ENCODE results near the gene GPANK1. TPM values are rescaled to one million over a fixed set of nuclear protein-coding genes. Genes with fewer than 3 reads are reported as not detected.

The GPANK1 gene
- total RNA-seq, 1 donor from 2014 or later: 20.2 TPM

DNA sequence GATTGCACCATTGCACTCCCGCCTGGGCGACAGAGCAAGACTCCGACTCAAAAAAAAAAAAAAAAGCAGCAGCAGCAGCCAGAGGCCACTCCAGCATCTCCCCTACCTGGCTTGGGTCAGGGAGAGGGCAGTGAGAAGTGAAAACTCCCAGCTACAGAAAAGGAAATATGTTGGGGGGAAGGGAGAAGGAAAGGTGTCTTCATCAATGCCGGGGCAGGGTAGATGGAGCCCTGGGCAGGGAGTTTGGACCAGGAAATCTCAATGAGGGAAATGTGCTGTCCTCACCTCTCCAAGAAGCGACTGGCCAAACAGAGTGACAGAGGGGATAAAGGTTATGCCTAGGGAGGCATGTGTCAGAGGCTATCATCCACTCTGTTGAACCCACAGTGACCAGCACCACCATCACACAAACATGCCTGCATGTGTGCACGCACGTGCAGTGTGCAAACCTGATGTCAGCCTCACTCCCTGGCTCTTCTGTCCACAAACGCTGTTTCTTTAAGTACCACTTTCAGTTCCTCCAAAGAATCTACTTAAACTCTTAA lies 50.6 kb downstream of the GPANK1 start:
- Mint-ChIP-seq H3K27me3 (no peaks in the 10 kb centered on the region), H3K27ac (no peak overlapping the region), H3K9me3 (no peaks in the 10 kb centered on the region), H3K4me3 (no peak overlapping the region), H3K36me3 (no peaks in the 10 kb centered on the region), H3K4me1 (ENCODE audit: unreplicated experiment) (peaks cover 23% of the 10 kb centered on the region)
- DNase-seq (ENCODE audit: extremely low spot score, unreplicated experiment): no peak
- TF ChIP-seq, protein P1, sequence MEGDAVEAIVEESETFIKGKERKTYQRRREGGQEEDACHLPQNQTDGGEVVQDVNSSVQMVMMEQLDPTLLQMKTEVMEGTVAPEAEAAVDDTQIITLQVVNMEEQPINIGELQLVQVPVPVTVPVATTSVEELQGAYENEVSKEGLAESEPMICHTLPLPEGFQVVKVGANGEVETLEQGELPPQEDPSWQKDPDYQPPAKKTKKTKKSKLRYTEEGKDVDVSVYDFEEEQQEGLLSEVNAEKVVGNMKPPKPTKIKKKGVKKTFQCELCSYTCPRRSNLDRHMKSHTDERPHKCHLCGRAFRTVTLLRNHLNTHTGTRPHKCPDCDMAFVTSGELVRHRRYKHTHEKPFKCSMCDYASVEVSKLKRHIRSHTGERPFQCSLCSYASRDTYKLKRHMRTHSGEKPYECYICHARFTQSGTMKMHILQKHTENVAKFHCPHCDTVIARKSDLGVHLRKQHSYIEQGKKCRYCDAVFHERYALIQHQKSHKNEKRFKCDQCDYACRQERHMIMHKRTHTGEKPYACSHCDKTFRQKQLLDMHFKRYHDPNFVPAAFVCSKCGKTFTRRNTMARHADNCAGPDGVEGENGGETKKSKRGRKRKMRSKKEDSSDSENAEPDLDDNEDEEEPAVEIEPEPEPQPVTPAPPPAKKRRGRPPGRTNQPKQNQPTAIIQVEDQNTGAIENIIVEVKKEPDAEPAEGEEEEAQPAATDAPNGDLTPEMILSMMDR (conservative IDR thresholded peaks at IDR 0.05): no peak

Small RNA genes lying within 50 kb of the gene (microRNA-seq; reads per million reads assigned to microRNA genes)
- 1.1 reads per million for gene MIR4646
- not detected for gene MIR6832

Other genes with a start within 250 kb of the GPANK1 start
- 0.14 and 0.86 TPM in 2 replicates for gene MICB, start 166.9 kb downstream of the GPANK1 start, total RNA-seq (ENCODE audit: low replicate concordance)
- not detected in 2 replicates for gene MCCD1, start 136.0 kb downstream of the GPANK1 start, total RNA-seq (ENCODE audit: low replicate concordance)
- 410 and 636 TPM in 2 replicates for gene DDX39B, start 123.0 kb downstream of the GPANK1 start, total RNA-seq (ENCODE audit: low replicate concordance)
- 1.6 and 5.9 TPM in 2 replicates for gene ATP6V1G2, start 118.4 kb downstream of the GPANK1 start, total RNA-seq (ENCODE audit: low replicate concordance)
- 21.1 and 24.2 TPM in 2 replicates for gene NFKBIL1, start 117.4 kb downstream of the GPANK1 start, total RNA-seq (ENCODE audit: low replicate concordance)
- gene LTA, start 92.7 kb downstream of the GPANK1 start, total RNA-seq (ENCODE audit: low replicate concordance): 0.22 TPM in 1 of 2 replicates, not detected in the other
- not detected in 2 replicates for gene TNF, start 89.4 kb downstream of the GPANK1 start, total RNA-seq (ENCODE audit: low replicate concordance)
- gene LTB, start 82.6 kb downstream of the GPANK1 start, total RNA-seq (ENCODE audit: low replicate concordance): 0.34 and 1.0 TPM in 2 replicates
- not detected in 2 replicates for gene LST1, start 78.7 kb downstream of the GPANK1 start, total RNA-seq (ENCODE audit: low replicate concordance)
- not detected in 2 replicates for gene NCR3, start 72.0 kb downstream of the GPANK1 start, total RNA-seq (ENCODE audit: low replicate concordance)
- gene AIF1, start 49.8 kb downstream of the GPANK1 start, total RNA-seq (ENCODE audit: low replicate concordance): 0.59 and 3.8 TPM in 2 replicates
- 151 and 235 TPM in 2 replicates for gene PRRC2A, start 44.3 kb downstream of the GPANK1 start, total RNA-seq (ENCODE audit: low replicate concordance)
- 334 and 378 TPM in 2 replicates for gene BAG6, start 12.3 kb downstream of the GPANK1 start, total RNA-seq (ENCODE audit: low replicate concordance)
- gene APOM, start 9.1 kb downstream of the GPANK1 start, total RNA-seq (ENCODE audit: low replicate concordance): 11.2 and 20.9 TPM in 2 replicates
- 22.3 and 28.1 TPM in 2 replicates for gene C6orf47, start 4.2 kb downstream of the GPANK1 start, total RNA-seq (ENCODE audit: low replicate concordance)
- 142 and 175 TPM in 2 replicates for gene CSNK2B, start 1.1 kb upstream of the GPANK1 start, total RNA-seq (ENCODE audit: low replicate concordance)
- 13.9 and 22.0 TPM in 2 replicates for gene LY6G5B, start 5.0 kb upstream of the GPANK1 start, total RNA-seq (ENCODE audit: low replicate concordance)
- gene LY6G5C, start 16.1 kb upstream of the GPANK1 start, total RNA-seq (ENCODE audit: low replicate concordance): 2.0 and 2.3 TPM in 2 replicates
- 80.9 and 91.3 TPM in 2 replicates for gene ABHD16A, start 38.3 kb upstream of the GPANK1 start, total RNA-seq (ENCODE audit: low replicate concordance)
- not detected in 2 replicates for gene LY6G6F, start 41.9 kb upstream of the GPANK1 start, total RNA-seq (ENCODE audit: low replicate concordance)
- gene LY6G6D, start 50.4 kb upstream of the GPANK1 start, total RNA-seq (ENCODE audit: low replicate concordance): 1.5 TPM in 1 of 2 replicates, not detected in the other
- gene LY6G6C, start 56.7 kb upstream of the GPANK1 start, total RNA-seq (ENCODE audit: low replicate concordance): 2.5 and 16.2 TPM in 2 replicates
- 0.41 and 0.81 TPM in 2 replicates for gene MPIG6B, start 58.4 kb upstream of the GPANK1 start, total RNA-seq (ENCODE audit: low replicate concordance)
- gene DDAH2, start 64.3 kb upstream of the GPANK1 start, total RNA-seq (ENCODE audit: low replicate concordance): 101 and 138 TPM in 2 replicates
- 294 and 381 TPM in 2 replicates for gene CLIC1, start 71.5 kb upstream of the GPANK1 start, total RNA-seq (ENCODE audit: low replicate concordance)
- 20.7 and 46.7 TPM in 2 replicates for gene MSH5, start 75.0 kb upstream of the GPANK1 start, total RNA-seq (ENCODE audit: low replicate concordance)
- 3.2 and 8.9 TPM in 2 replicates for gene SAPCD1, start 97.7 kb upstream of the GPANK1 start, total RNA-seq (ENCODE audit: low replicate concordance)
- gene VWA7, start 112.3 kb upstream of the GPANK1 start, total RNA-seq (ENCODE audit: low replicate concordance): 6.1 and 6.4 TPM in 2 replicates
- gene VARS1, start 130.8 kb upstream of the GPANK1 start, total RNA-seq (ENCODE audit: low replicate concordance): 89.0 and 104 TPM in 2 replicates
- 57.9 and 74.5 TPM in 2 replicates for gene LSM2, start 142.0 kb upstream of the GPANK1 start, total RNA-seq (ENCODE audit: low replicate concordance)
- gene HSPA1L, start 150.3 kb upstream of the GPANK1 start, total RNA-seq (ENCODE audit: low replicate concordance): 1.8 and 1.9 TPM in 2 replicates
- gene HSPA1A, start 150.5 kb upstream of the GPANK1 start, total RNA-seq (ENCODE audit: low replicate concordance): 45.7 and 54.7 TPM in 2 replicates
- 132 and 252 TPM in 2 replicates for gene HSPA1B, start 162.7 kb upstream of the GPANK1 start, total RNA-seq (ENCODE audit: low replicate concordance)
- gene NEU1, start 197.8 kb upstream of the GPANK1 start, total RNA-seq (ENCODE audit: low replicate concordance): 46.9 and 62.5 TPM in 2 replicates
- 8.8 and 10.6 TPM in 2 replicates for gene SLC44A4, start 214.0 kb upstream of the GPANK1 start, total RNA-seq (ENCODE audit: low replicate concordance)
- gene EHMT2, start 232.7 kb upstream of the GPANK1 start, total RNA-seq (ENCODE audit: low replicate concordance): 59.9 and 136 TPM in 2 replicates
- 8.2 and 37.7 TPM in 2 replicates for gene ZBTB12, start 237.1 kb upstream of the GPANK1 start, total RNA-seq (ENCODE audit: low replicate concordance)